Neuron (in vitro differentiated cells): ENCODE results near the gene BTNL8.

Experiments
- H2AFZ ChIP-seq: one replicate; pipeline ENCODE4 v1.6.1; 2013; ENCODE audit warnings: low read depth, mild to moderate bottlenecking, inconsistent platforms, low read length, moderate library complexity
- H3K27me3 ChIP-seq: one replicate; pipeline ENCODE4 v1.6.1; 2013; ENCODE audit warnings: low read length; ENCODE audit not compliant: insufficient read depth
- H3K36me3 ChIP-seq: one replicate; pipeline ENCODE4 v1.6.1; 2013; ENCODE audit warnings: low read length; ENCODE audit not compliant: insufficient read depth
- H3K4me1 ChIP-seq: one replicate; pipeline ENCODE4 v1.6.1; 2013; ENCODE audit warnings: low read length; ENCODE audit not compliant: insufficient read depth
- H3K4me3 ChIP-seq: 2 replicates; pipeline ENCODE4 v1.5.1; 2013; ENCODE audit warnings: mild to moderate bottlenecking, low read length, moderate library complexity
- H3K9me3 ChIP-seq: one replicate; pipeline ENCODE4 v1.6.1; 2013; ENCODE audit warnings: low read length

The BTNL8 gene

GRCh38 chr5:180898621-180899246 is at the start of gene BTNL8:
Gene BTNL8, plus strand, starts transcription at chr5:180899159. Its CDS starts 152 bp downstream, at chr5:180899311.
- no peak within 1 kb of the TSS for H2AFZ ChIP-seq
- no peak within 1 kb of the TSS for H3K4me3 ChIP-seq
- H3K4me1 ChIP-seq, result no peaks in the 10 kb centered on the region
- no peaks in the 10 kb centered on the region for H3K9me3 ChIP-seq
- H3K27me3 ChIP-seq, result peaks cover 3% of the 10 kb centered on the region
- H3K36me3 ChIP-seq, result no peaks in the 10 kb centered on the region

- Histone ChIP-seq H3K4me3 (no peak overlapping the region), H3K9me3 (peaks cover 33% of the 10 kb centered on the region), H3K27me3 (no peaks in the 10 kb centered on the region), H3K4me1 (no peaks in the 10 kb centered on the region), H3K36me3 (peaks cover 45% of the 10 kb centered on the region), H2AFZ (no peak overlapping the region)
Measured at GRCh38 chr5:180849827-180850226, 49.1 kb upstream of the BTNL8 start.

- Histone ChIP-seq H3K36me3 (peaks cover 48% of the 10 kb centered on the region), H2AFZ (no peak overlapping the region), H3K27me3 (no peaks in the 10 kb centered on the region), H3K4me3 (no peak overlapping the region), H3K4me1 (no peaks in the 10 kb centered on the region), H3K9me3 (peaks cover 31% of the 10 kb centered on the region)
Measured at GRCh38 chr5:180850434-180851078, 48.4 kb upstream of the BTNL8 start.

- no peaks in the 10 kb centered on the region for H3K27me3 ChIP-seq
- H3K4me1 ChIP-seq, result no peaks in the 10 kb centered on the region
- peaks cover 30% of the 10 kb centered on the region for H3K9me3 ChIP-seq
- no peak overlapping the region for H2AFZ ChIP-seq
- H3K36me3 ChIP-seq, result peaks cover 54% of the 10 kb centered on the region
- no peak overlapping the region for H3K4me3 ChIP-seq
Measured at GRCh38 chr5:180852495-180852894, 46.5 kb upstream of the BTNL8 start.

GRCh38 chr5:180853121-180853847 is 45.7 kb upstream of the BTNL8 start:
- Histone ChIP-seq H3K9me3 (peaks cover 30% of the 10 kb centered on the region), H3K4me1 (no peaks in the 10 kb centered on the region), H3K36me3 (peaks cover 53% of the 10 kb centered on the region), H3K27me3 (no peaks in the 10 kb centered on the region), H2AFZ (no peak overlapping the region), H3K4me3 (no peak overlapping the region)

- Histone ChIP-seq H2AFZ (no peak overlapping the region), H3K27me3 (no peaks in the 10 kb centered on the region), H3K4me3 (no peak overlapping the region), H3K4me1 (no peaks in the 10 kb centered on the region), H3K36me3 (peaks cover 49% of the 10 kb centered on the region), H3K9me3 (peaks cover 28% of the 10 kb centered on the region)
Measured at GRCh38 chr5:180853848-180854176, 45.1 kb upstream of the BTNL8 start.

- Histone ChIP-seq H3K36me3 (peaks cover 20% of the 10 kb centered on the region), H2AFZ (no peak overlapping the region)
Measured at GRCh38 chr5:180858586-180858985, 40.4 kb upstream of the BTNL8 start.

GRCh38 chr5:180860273-180860886 is 38.6 kb upstream of the BTNL8 start:
- peaks cover 17% of the 10 kb centered on the region for H3K36me3 ChIP-seq
- H3K4me3 ChIP-seq, result peak overlapping the region; percentile 61
- H3K4me1 ChIP-seq, result peaks cover 13% of the 10 kb centered on the region
- no peaks in the 10 kb centered on the region for H3K9me3 ChIP-seq
- H2AFZ ChIP-seq, result peak overlapping the region; percentile 96
- H3K27me3 ChIP-seq, result no peaks in the 10 kb centered on the region

More at GRCh38 chr5:180858586-180858985, 40.4 kb upstream of the BTNL8 start:
- H3K9me3 ChIP-seq, result no peaks in the 10 kb centered on the region
- peaks cover 13% of the 10 kb centered on the region for H3K4me1 ChIP-seq
- H3K27me3 ChIP-seq, result no peaks in the 10 kb centered on the region
- no peak overlapping the region for H3K4me3 ChIP-seq

- Histone ChIP-seq H3K9me3 (no peaks in the 10 kb centered on the region), H3K27me3 (no peaks in the 10 kb centered on the region), H2AFZ (peak within 1 kb of the TSS; percentile 96), H3K4me3 (peak within 1 kb of the TSS; percentile 61), H3K4me1 (peaks cover 13% of the 10 kb centered on the region), H3K36me3 (peaks cover 13% of the 10 kb centered on the region)
Measured at GRCh38 chr5:180860887-180861822, 37.8 kb upstream of the BTNL8 start, which contains the start of gene ZFP62. Gene ZFP62, minus strand, starts transcription at chr5:180861276. Its CDS starts 57 bp downstream, at chr5:180861219.

- H3K27me3 ChIP-seq, result no peaks in the 10 kb centered on the region
- H3K4me1 ChIP-seq, result peaks cover 13% of the 10 kb centered on the region
- no peak overlapping the region for H3K4me3 ChIP-seq
- H3K36me3 ChIP-seq, result peaks cover 5% of the 10 kb centered on the region
- H3K9me3 ChIP-seq, result no peaks in the 10 kb centered on the region
- H2AFZ ChIP-seq, result no peak overlapping the region
Measured at GRCh38 chr5:180862645-180863044, 36.3 kb upstream of the BTNL8 start.

- Histone ChIP-seq H3K36me3 (no peaks in the 10 kb centered on the region), H3K4me1 (peaks cover 3% of the 10 kb centered on the region), H3K9me3 (no peaks in the 10 kb centered on the region), H3K4me3 (no peak overlapping the region), H2AFZ (no peak overlapping the region), H3K27me3 (no peaks in the 10 kb centered on the region)
Measured at GRCh38 chr5:180865981-180866695, 32.8 kb upstream of the BTNL8 start.

- Histone ChIP-seq H3K27me3 (no peaks in the 10 kb centered on the region), H3K4me1 (no peaks in the 10 kb centered on the region), H3K4me3 (no peak overlapping the region), H3K9me3 (no peaks in the 10 kb centered on the region), H3K36me3 (no peaks in the 10 kb centered on the region), H2AFZ (no peak overlapping the region)
Measured at GRCh38 chr5:180866985-180867384, 32.0 kb upstream of the BTNL8 start.
